ENCODE measurements around the gene CAMKMT.

DNA sequence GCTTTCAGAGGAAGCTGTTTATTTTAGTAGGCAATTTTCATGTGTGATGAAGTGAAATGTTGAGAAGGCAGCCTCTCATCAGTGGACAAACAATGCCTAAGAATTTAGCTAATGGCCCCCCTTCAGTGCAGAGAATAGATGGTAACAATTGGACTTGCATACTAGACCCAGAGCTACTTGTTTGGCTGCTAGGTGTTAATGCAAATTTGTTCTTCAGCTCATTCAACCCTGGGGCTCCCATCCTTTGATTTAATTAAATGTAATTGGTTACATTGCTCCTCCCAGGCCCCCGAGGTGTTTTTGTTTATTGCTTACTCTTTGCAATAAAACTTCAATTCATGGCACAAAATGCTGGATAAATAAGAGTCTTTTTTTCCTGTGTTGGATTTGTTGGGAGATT lies 68.6 kb downstream of the CAMKMT start:
- TF ChIP-seq, protein P1, sequence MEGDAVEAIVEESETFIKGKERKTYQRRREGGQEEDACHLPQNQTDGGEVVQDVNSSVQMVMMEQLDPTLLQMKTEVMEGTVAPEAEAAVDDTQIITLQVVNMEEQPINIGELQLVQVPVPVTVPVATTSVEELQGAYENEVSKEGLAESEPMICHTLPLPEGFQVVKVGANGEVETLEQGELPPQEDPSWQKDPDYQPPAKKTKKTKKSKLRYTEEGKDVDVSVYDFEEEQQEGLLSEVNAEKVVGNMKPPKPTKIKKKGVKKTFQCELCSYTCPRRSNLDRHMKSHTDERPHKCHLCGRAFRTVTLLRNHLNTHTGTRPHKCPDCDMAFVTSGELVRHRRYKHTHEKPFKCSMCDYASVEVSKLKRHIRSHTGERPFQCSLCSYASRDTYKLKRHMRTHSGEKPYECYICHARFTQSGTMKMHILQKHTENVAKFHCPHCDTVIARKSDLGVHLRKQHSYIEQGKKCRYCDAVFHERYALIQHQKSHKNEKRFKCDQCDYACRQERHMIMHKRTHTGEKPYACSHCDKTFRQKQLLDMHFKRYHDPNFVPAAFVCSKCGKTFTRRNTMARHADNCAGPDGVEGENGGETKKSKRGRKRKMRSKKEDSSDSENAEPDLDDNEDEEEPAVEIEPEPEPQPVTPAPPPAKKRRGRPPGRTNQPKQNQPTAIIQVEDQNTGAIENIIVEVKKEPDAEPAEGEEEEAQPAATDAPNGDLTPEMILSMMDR (IDR thresholded peaks at IDR 0.05; ENCODE audit: low read length): no peak
- TF ChIP-seq EZH2 (IDR thresholded peaks at IDR 0.05; ENCODE audit: borderline replicate concordance, low read length): no peak
